Smooth muscle cell (in vitro differentiated cells): Measurements from ENCODE around the gene GPR137B. TPM values are rescaled to one million over a fixed set of nuclear protein-coding genes. Genes with fewer than 3 reads are reported as not detected.

Source experiments
- DNase-seq: peaks from one replicate; lab custom pipeline; 2025; ENCODE audit not compliant: unreplicated experiment; lab: John Stamatoyannopoulos, UW
- H2AFZ ChIP-seq: fragments of 200-600 bp; sonication (generic); 2 replicates; pipeline ENCODE4 v1.6.0; 2016; ENCODE audit warnings: antibody characterized with exemption, low read depth, mild to moderate bottlenecking
- H3F3A ChIP-seq: fragments of 200-600 bp; sonication (generic); 2 replicates; pipeline ENCODE4 v1.6.0; 2017; ENCODE audit warnings: antibody characterized with exemption, low read depth
- H3K27ac ChIP-seq: fragments of 200-600 bp; sonication (generic); 2 replicates; pipeline ENCODE4 v1.5.1; 2016; ENCODE audit warnings: low read depth, mild to moderate bottlenecking
- H3K27me3 ChIP-seq: fragments of 200-600 bp; sonication (generic); 2 replicates; pipeline ENCODE4 v1.6.1; 2016; ENCODE audit warnings: low read depth, mild to moderate bottlenecking
- H3K36me3 ChIP-seq: fragments of 200-600 bp; sonication (generic); 2 replicates; pipeline ENCODE4 v1.5.1; 2016; ENCODE audit warnings: low read depth
- H3K4me1 ChIP-seq: fragments of 200-600 bp; sonication (generic); 2 replicates; pipeline ENCODE4 v1.5.1; 2016; ENCODE audit warnings: low read depth
- H3K4me2 ChIP-seq: fragments of 200-600 bp; sonication (generic); 2 replicates; pipeline ENCODE4 v1.6.0; 2016; ENCODE audit warnings: mild to moderate bottlenecking
- H3K4me3 ChIP-seq: fragments of 200-600 bp; sonication (generic); 2 replicates; pipeline ENCODE4 v1.5.1; 2016; ENCODE audit warnings: mild to moderate bottlenecking
- H3K79me2 ChIP-seq: fragments of 200-600 bp; sonication (generic); 2 replicates; pipeline ENCODE4 v1.6.0; 2016; ENCODE audit warnings: low read depth, mild to moderate bottlenecking
- H3K9ac ChIP-seq: fragments of 200-600 bp; sonication (generic); 2 replicates; pipeline ENCODE4 v1.6.0; 2016; ENCODE audit warnings: low read depth
- H3K9me3 ChIP-seq: fragments of 200-600 bp; sonication (generic); replicated peaks from 2 replicates; pipeline ENCODE4 v1.5.1; 2016; ENCODE audit warnings: low read depth
- H4K20me1 ChIP-seq: fragments of 200-600 bp; sonication (generic); 2 replicates; pipeline ENCODE4 v1.6.0; 2016; ENCODE audit warnings: low read depth
- WGBS: methylation state at CpG from one replicate; pipeline ENCODE4 v1.1.7; 2016; ENCODE audit warnings: low lambda C conversion rate; 5-methylcytosine and 5-hydroxymethylcytosine counted together
- polyA plus RNA-seq: library from polyadenylated mRNA; unstranded; fragments of >200 nt; fragmentation: Nextera tagmentation; extraction: Ambion mirVana; gene quantifications from 2 replicates; pipeline ENCODE4 v1.2.1, GENCODE V29; 2016
- total RNA-seq: library from RNA; depleted of rRNA; stranded (reverse); fragments of >200 nt; gene quantifications from 2 replicates; pipeline ENCODE4 v1.2.3, GENCODE V29; 2014
- TF ChIP-seq, protein P1 (sequence below): fragments of 200-600 bp; sonication (generic); IDR thresholded peaks from 2 replicates; pipeline ENCODE4 v1.5.1; 2017; ENCODE audit warnings: borderline replicate concordance, mild to moderate bottlenecking, antibody characterized with exemption; ENCODE audit not compliant: insufficient read depth, poor library complexity, severe bottlenecking

GPR137B gene
- total and polyA plus RNA-seq, 2 experiments from 2014 or later, result 16.2 to 17.7 TPM

DNA sequence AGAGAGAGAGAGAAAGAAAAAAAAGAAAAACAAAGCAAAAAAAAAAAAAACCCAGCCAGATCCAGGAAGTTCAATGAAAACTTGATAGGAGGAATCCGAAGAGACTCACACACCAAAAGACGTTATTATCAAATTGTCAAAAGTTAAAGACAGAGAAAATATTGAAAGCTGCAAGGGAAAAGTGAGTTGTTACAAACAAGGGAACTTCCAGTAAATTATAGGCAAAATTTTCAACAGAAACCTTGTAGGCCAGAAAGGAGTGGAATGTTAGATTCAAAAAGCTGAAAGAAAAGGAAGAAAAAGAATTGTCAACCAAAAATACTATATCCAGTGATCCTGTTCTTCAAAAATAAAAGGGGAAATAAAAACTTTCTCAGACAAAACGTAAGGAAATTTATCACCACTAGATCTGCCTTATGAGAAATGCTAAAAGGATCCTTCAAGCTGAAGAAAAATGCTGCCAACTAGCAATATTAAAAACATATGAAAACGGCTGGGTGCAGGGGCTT lies 115.8 kb downstream of the GPR137B start:
- Histone ChIP-seq H3K4me1 (no peaks in the 10 kb centered on the region), H3K9ac (no peak overlapping the region), H3K4me2 (no peak overlapping the region), H4K20me1 (no peaks in the 10 kb centered on the region), H3K4me3 (no peak overlapping the region), H2AFZ (no peak overlapping the region), H3K79me2 (no peaks in the 10 kb centered on the region), H3F3A (no peaks in the 10 kb centered on the region), H3K9me3 (peaks cover 15% of the 10 kb centered on the region), H3K36me3 (no peaks in the 10 kb centered on the region), H3K27me3 (no peaks in the 10 kb centered on the region), H3K27ac (no peak overlapping the region)
- TF ChIP-seq, protein P1, sequence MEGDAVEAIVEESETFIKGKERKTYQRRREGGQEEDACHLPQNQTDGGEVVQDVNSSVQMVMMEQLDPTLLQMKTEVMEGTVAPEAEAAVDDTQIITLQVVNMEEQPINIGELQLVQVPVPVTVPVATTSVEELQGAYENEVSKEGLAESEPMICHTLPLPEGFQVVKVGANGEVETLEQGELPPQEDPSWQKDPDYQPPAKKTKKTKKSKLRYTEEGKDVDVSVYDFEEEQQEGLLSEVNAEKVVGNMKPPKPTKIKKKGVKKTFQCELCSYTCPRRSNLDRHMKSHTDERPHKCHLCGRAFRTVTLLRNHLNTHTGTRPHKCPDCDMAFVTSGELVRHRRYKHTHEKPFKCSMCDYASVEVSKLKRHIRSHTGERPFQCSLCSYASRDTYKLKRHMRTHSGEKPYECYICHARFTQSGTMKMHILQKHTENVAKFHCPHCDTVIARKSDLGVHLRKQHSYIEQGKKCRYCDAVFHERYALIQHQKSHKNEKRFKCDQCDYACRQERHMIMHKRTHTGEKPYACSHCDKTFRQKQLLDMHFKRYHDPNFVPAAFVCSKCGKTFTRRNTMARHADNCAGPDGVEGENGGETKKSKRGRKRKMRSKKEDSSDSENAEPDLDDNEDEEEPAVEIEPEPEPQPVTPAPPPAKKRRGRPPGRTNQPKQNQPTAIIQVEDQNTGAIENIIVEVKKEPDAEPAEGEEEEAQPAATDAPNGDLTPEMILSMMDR, result no peak
- 92% methylated on average over 4 of the region's 4 CpGs for WGBS
- DNase-seq, result no peak

Other genes with a start within 250 kb of the GPR137B start
- 52.9 and 62.9 TPM in 2 replicates for gene NID1, start 77.4 kb upstream of the GPR137B start, total RNA-seq
- gene NID1, start 77.4 kb upstream of the GPR137B start, polyA plus RNA-seq, result 45.0 and 74.1 TPM in 2 replicates
- gene ERO1B, start 139.4 kb downstream of the GPR137B start, total RNA-seq, result 1.9 and 3.7 TPM in 2 replicates
- 1.3 and 2.1 TPM in 2 replicates for gene ERO1B, start 139.4 kb downstream of the GPR137B start, polyA plus RNA-seq